8988T (cell line): Measurements from ENCODE around the gene MILR1.
"Not testable (repeated sequence)": the region's sequence is repeated elsewhere in the genome, so short reads cannot be mapped to it uniquely, and the experiment has no call there.

ENCODE experiments used
- DNase-seq: peaks from one replicate; pipeline ENCODE4 v3.0.0; 2011

The MILR1 gene, protein sequence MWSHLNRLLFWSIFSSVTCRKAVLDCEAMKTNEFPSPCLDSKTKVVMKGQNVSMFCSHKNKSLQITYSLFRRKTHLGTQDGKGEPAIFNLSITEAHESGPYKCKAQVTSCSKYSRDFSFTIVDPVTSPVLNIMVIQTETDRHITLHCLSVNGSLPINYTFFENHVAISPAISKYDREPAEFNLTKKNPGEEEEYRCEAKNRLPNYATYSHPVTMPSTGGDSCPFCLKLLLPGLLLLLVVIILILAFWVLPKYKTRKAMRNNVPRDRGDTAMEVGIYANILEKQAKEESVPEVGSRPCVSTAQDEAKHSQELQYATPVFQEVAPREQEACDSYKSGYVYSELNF

GRCh38 chr17:64448665-64449512 lies at the start of gene MILR1:
Gene MILR1 (plus strand): TSS chr17:64449115. CDS start chr17:64449169, 54 bp downstream.
- DNase-seq: no peak

GRCh38 chr17:64399767-64400156 lies 49.2 kb upstream of the MILR1 start:
- no peak for DNase-seq

DNA sequence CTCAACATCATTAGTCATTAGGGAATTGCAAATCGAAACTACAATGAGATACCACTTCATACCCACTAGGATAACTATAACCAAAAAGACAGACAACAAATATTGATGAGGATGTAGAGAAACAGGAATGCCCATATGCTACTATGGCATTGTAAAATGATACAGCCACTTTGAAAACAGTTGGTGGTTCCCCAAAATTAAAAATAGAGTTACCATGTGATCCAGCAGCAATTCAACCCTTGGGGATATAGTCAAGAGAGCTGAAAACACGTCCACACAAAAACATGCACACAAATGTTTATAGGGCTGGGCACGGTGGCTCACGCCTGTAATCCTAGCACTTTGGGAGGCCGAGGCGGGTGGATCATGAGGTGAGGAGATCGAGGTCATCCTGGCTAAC lies 48.3 kb upstream of the MILR1 start:
- DNase-seq: no peak

- DNase-seq: no peak
These were observed 47.6 kb upstream of the MILR1 start for GRCh38 chr17:64401244-64401860.

GRCh38 chr17:64401941-64402340 lies 47.0 kb upstream of the MILR1 start:
- no peak for DNase-seq

DNA sequence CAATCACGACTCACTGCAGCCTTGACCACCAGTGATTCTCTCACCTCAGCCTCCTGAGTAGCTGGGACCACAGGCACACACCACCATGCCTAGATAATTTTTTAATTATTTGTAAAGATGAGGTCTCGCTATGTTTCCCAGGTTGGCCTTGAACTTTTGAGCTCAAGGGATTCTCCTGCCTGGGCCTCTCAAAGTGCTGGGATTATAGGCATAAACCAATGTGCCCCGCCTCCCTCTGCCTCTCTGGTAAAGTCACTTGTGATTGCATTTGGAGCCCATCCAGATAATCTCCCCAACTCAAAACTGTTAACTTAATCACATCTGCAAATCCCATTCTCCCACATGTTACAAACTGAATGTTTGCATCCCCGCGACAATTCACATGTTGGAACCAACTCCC lies 46.4 kb upstream of the MILR1 start:
- no peak for DNase-seq

GRCh38 chr17:64403881-64404460 lies 44.9 kb upstream of the MILR1 start:
- DNase-seq: no peak

DNA sequence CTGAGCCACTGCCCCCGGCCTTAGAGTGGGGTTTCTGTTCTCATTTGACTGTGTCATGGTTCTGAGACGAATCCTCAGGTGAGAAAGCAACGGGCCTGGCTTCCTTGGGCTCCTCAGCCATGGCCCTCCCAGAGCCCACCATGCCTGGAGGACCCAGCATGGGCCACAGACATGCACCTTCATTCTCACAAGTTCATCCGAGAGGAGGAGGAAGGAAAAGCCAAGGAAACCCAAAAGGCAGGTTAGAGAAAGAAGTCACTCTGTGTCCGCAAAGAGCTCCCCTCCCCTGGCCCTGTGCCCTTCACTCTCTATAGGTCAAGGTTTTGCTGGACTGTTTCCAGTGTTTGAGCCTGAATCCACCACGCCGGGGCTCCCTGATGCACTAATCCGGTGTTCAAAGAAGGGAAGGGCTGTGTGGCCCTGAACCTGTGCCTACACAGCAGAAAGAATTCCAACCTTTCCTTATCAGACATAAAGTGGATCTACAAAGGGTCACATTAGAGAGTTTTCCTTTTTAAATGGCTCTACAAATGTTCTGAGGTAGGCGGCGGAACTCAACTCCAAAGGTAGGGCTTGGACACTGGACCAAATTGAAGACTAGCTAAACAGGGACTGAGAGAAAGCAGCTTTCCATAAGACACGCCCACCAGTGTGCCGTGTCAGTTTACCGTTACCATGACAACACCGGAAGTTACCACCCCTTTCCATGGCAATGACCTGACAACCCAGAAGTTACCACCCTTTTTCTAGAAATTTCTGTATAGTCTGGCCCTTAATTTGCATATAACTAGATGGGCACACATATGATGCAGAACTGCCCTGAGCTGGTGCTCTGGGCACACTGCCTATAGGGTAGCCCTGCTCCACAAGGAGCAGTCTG lies 42.4 kb upstream of the MILR1 start:
- no peak for DNase-seq

GRCh38 chr17:64410750-64411490 lies 38.0 kb upstream of the MILR1 start:
- no peak for DNase-seq

GRCh38 chr17:64411999-64412771 lies 36.7 kb upstream of the MILR1 start:
- no peak for DNase-seq

DNA sequence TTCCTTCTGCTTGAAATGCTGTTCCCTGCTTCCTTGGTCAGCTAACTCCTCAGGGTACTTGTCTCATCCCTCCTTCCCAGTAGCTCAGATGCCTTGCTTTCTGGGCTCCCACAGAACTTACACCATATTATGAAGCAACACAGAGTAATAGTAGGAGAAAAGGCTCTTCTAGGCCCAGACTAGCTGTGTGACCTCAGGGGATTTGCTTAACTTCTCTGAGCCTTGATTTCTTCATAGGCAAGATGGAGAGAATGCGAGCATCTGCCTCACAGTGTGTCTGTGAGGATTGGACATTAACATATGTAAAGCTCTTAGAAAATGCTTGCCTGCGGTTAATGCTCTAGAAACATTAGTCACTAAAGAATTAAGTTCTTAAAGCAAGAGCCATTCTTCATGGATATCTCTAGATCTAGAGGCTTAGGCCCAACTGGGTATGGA lies 36.0 kb upstream of the MILR1 start:
- DNase-seq: no peak

DNA sequence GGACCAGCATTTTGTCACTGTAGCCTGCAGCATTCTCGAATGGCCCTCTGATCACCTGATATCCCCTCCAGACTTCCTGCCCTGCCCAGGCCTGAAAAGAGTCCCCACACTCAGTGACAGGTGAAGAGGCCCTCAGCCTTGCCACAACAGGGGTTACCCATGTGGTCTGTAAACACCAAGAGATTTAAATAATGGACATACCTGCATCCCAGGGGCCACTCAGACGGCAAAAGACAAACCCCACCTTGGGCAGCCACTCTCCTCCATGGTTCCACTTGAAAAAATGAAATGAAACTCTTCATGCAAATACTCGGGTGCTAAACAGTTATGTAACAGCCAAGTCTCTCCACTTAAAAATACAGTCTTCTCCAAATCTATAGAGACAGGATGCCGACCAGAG lies 35.4 kb upstream of the MILR1 start:
- no peak for DNase-seq

- no peak for DNase-seq
These were observed 30.2 kb upstream of the MILR1 start for GRCh38 chr17:64418506-64419339.

- no peak for DNase-seq
These were observed 28.7 kb upstream of the MILR1 start for GRCh38 chr17:64420143-64420670.

DNA sequence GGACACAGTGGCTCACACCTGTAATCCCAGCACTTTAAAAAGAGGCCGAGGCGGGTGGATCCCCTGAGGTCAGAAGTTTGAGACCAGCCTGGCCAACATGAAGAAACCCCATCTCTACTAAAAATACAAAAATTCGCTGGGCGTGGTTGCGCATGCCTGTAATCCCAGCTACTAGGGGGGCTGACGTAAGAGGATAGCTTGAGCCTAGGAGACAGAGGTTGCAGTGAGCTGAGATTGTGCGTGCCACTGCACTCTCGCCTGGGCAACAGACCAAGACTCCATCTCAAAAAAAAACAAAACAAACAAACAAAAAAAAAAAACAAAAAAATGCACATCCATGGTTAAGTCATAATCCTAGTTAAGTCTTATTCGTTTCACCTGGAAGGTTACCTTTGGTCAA lies 26.8 kb upstream of the MILR1 start:
- not testable (repeated sequence) for DNase-seq

DNA sequence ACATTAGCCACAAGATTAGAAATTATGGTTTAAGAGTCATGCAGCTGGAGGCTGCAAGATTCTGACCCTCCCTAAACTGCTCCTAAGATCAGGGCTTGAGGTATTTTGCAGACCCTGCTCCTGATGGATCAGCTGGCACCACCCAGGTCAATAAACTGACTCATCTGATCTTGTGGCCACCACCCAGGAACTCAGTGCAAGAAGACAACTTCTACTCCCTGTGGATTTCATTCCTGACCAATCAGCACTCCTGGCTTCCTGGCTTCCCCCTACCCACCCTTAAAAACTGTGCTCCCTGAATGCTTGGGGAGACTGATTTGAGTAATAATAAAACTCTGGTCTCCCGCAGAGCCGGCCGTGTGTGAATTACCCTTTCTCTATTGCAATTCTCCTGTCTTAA lies 25.0 kb upstream of the MILR1 start:
- DNase-seq: no peak

DNA sequence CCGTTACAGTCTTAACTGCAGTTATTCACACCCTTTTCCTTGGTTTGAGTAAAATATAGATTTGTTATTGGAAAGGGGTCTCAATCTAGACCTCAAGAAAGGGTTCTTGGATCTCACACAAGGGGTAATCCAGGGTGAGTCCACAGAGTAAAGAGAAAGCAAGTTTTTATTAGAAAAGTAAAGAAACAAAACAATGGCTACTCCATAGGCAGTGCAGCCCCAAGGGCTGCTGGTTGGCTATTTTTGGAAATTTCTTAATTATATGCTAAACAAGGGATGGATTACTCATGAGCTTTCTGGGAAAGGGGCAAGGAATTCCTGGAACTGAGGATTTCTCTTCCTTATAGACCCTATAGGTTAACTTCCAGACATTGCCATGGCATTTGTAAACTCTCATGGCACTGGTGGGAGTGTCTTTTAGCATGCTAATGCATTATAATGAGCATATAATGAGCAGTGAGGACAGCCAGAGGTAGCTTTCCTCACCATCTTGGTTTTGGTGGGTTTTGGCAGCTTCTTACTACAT lies 24.5 kb upstream of the MILR1 start:
- no peak for DNase-seq

DNA sequence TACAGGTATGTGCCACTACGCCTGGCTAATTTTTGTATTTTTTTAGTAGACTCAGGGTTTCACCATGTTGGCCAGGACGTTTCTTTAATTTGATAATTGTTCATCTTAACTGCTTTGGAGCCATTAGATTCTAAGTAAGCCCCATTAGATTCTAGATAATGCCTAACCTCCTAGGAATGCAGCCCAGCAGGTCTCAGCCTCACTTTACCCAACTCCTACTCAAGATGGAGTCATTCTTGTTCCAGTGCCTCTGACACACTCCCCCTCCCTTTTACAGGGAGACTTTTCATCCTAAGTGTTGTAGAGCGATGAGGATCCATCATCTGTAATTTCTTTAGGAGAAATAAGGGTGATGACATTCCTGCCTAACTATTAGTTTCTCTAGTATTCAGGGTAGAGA lies 23.7 kb upstream of the MILR1 start:
- no peak for DNase-seq

GRCh38 chr17:64426596-64426995 lies 22.3 kb upstream of the MILR1 start:
- no peak for DNase-seq
